ENCODE results near the gene CAPSL.
"Not testable (repeated sequence)": the region's sequence is repeated elsewhere in the genome, so short reads cannot be mapped to it uniquely, and the experiment has no call there.

The CAPSL gene

DNA sequence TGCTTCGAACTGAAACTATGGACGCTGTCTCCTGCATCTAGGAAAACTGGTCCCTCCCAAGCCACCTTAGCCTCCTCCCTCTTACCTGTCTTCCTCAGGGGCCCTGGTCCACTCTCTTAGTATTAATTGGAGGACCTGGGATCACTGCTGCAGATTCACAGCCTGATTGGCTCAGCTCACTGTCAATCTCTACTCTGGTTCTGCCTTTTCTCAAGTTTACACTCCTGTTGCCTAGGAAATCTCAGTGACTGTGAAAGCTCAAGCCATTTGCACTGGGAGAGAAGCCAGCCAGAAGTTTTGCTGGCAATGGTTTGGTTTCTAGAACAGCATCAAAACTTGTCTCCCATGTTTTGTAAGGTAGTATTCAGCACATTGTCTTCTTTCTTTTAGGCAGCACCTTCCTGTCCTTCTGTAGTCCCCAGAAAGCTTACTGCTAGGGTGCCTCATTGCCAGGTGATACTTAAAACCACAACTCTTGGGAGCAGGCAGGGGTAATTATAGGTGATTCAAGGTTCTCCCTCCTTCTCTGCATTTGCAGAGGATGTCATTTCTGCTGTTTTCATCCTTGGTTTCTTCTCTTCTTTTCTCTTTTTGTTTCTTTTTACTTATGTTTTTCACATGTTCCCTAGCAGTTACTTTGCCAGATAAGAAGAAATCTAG, at the start of gene CAPSL:
Gene CAPSL (minus strand): TSS at position 55 of the 660 bp plus-strand sequence. CDS start 17,502 bp downstream, outside the sequence.
- Histone ChIP-seq H3K4me3 (no peak within 1 kb of the TSS), H3K27ac (no peak within 1 kb of the TSS)

DNA sequence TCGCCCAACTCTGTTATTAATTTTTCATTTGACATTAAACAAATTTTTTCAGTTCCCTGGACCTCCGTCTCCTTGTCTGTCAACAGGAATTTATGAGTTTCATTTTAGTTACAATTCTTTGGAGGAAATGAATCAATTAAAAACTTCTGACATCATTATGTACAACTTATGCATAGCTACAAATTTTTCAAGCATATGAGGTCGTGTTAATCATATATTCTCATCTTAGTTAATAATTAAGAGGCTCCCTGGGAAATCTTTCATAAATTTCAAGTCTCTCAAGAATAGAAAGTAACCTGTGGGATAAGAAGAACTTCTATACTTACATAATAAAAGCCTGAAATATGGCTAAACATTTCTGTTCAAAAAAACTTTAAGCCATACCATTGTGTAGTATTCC, 49.4 kb upstream of the CAPSL start:
- Histone ChIP-seq H3K27ac (no peak overlapping the region), H3K4me3 (no peak overlapping the region)

DNA sequence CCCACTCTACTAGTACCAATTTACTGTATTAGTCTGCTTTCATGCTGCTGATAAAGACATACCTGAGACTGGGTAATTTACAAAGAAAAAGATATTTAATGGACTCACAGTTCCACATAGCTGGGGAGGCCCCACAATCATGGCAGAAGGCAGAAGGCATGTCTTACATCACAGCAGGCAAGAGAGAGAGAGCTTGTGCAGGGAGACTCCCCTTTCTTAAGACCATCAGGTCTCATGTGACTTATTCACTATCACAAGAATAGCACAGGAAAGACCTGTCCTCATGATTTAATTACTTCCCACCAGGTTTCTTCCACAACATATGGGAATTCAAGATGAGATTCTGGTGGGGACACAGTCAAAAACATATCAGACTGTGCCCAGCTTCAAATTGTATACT, 41.3 kb upstream of the CAPSL start:
- no peak overlapping the region for H3K27ac ChIP-seq
- no peak overlapping the region for H3K4me3 ChIP-seq

DNA sequence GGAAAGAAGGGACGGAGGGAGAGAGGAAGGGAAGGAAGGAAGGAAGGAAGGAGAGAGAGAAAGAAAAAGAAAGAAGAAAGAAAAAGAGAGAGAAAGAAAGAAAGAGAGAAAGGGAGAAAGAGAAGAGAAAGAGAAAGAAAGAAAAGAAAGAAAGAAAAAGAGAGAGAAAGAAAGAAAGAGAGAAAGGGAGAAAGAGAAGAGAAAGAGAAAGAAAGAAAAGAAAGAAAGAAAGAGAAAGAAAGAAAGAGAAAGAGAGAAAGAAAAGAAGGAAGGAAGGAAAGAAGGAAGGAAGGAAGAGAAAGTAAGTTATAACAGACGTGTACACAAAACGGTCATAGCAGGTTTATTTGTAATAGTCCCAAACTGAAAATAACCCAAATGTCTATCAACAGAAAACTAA, 38.4 kb upstream of the CAPSL start:
- H3K27ac ChIP-seq, H3K4me3 ChIP-seq: not testable (repeated sequence)

DNA sequence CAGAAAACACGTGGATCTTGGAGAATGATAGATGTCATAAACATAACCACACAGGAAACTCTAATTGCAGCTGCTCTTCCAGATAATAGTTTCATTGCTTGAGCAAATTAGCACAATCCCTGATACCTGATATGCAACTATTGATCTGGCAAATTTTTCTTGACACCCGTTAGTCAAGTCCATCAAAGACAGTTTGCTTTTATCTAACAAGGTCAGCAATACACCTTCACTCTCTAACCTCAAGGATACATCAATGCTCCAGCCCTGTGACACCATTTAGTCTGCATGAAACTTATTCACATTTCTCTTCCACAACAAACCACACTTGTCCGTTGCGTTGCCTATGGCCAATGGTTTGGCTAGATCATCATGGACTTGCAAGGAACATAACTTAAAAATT, 36.1 kb upstream of the CAPSL start:
- H3K27ac ChIP-seq = no peak overlapping the region
- H3K4me3 ChIP-seq = no peak overlapping the region

DNA sequence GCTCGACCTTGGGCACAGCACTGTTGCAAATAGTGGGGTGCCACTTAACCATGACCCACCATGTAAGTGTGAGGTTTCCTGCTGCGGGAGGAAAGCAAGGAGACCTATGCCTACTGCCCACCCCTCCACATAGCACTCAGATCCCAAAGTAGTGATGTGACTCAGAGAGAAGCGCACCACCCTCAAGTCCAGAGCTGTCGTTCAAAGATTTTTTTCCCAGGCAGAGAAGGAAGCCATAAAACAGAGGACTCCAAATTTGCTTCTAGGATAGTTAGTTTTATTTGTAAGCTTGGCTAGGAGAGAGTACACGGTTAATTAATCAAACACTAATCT, 33.4 kb upstream of the CAPSL start:
- Histone ChIP-seq H3K27ac (no peak overlapping the region), H3K4me3 (no peak overlapping the region)

DNA sequence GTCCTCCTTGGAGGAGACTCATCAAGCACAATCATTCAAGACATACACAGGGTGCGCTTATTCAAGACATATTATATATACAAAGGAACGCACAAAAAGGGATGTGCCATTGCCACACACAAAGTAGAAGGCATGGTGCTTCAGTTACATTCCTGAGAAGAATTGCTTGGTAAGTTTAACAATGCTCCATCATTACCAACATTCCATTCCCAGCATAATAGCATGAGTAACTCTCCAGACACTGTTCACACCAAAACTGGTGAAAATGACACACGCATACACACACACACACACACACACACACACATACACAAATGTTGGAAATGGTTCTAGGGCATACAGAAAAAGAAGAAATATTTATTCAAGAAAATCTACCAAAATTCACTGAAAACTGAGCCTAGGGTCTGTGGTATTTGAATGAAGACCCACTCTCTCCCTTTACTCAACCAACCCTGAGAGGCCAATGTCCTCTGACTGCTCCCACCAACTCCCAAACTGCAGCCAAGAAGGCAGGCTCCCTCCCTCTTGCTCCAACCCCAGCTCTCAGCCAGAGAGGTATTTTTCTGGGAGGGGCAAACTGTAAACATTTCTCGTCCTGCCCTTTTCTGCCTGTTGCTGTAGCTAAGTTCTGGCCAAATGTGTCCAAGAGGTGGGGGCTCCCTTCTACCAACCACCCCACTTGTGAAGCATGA, 32.9 kb upstream of the CAPSL start:
- Histone ChIP-seq H3K4me3 (no peak overlapping the region), H3K27ac (no peak overlapping the region)

DNA sequence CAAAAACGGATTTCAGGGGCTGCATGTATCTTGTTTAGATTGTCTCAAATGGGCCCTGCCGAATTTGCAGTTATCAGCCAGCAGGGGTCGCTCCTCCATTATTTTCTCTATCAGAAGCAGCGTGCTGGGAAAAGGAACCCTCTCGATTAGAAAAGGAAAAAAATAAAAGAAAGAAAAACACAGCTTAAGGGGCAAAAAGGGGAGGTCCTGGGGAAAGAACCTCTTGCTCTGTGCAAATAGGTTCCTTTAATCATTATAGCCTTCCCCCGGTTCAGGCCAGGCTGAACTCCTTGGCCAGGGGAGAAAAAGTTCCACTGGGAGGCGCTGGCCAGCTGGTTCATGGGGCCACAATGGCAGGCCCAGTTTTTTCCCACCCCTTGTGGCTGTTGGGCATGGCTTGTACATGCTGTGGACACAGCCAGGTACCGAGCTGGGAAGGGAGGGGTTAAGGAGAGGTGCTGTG, 25.0 kb upstream of the CAPSL start:
- Histone ChIP-seq H3K4me3 (no peak overlapping the region), H3K27ac (no peak overlapping the region)

DNA sequence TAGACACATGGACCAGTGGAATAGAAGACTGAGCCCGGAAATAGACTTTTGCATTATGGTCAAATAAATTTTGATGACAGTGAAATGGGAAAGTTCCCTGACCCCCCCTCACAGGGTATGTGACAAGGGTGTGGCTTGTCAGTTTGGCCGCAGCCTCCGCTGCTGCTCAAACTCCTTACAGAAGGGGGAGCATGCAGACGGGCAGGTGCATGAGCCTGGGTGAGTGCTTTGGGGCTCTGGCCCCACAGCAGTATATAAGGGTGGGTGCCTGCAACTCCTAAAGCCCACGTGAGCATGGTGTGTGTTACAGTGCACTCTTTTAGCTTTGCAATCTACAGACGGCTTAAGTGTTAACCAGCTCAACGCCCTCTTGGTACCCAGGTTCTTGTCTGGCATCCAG, 21.9 kb upstream of the CAPSL start:
- H3K27ac ChIP-seq = no peak overlapping the region
- H3K4me3 ChIP-seq = no peak overlapping the region

DNA sequence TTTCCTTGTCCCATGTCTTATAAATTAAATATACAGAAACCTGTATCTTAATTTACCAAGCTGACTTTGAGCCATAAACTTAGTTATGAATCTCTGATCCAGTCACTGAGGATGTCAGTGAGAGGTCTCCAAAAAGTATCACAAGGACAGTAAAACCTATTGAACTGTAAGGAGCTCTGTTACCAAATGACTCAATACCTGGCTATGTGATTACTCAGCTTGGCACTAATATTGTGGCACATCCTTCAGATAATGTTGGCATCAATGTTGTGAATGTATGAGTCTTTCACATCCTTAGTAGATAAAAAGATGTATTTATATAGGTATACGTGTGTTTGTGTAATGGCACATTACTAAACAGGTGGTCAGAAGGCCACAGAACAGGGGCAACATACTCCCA, 18.0 kb upstream of the CAPSL start:
- Histone ChIP-seq H3K4me3 (no peak overlapping the region), H3K27ac (no peak overlapping the region)

DNA sequence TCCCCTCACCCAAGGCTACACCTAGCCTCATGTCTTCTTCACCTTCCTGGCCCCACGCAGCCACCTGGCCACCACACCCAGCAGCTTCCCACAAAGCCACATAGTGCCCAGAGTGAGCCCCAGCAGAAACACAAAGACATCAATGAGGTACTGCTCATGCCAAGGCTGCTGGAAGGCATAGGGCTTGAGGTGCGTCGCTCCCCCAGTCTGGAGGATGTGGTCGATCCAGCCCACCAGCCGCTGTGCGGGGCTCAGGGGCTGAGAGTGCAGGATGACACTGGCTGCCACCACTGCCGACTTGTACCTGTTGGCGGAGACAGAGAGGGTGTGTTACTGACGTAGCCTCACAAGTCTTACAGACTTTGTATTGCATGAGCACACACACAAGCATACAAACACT, 15.8 kb upstream of the CAPSL start:
- Histone ChIP-seq H3K4me3 (no peak overlapping the region), H3K27ac (no peak overlapping the region)

DNA sequence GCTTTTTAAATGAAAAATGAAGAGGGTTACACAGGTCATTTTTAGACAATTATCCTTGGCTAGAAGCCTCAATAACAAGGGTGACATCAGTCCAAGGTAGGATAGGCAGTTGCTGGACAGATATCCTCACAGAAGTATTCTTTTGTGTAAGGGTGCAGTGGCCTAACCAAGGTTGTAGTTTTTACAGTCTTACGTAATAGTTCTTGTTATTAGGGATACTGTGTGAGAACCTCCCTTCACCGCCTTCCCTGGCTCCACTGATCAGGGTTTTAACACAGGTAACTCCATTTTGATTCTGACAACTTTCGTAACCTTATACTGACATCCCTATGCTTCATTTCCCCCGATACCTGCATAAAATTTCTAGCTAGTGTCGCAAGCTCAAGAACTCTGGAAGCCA, 8.7 kb upstream of the CAPSL start:
- no peak overlapping the region for H3K27ac ChIP-seq
- H3K4me3 ChIP-seq = no peak overlapping the region

DNA sequence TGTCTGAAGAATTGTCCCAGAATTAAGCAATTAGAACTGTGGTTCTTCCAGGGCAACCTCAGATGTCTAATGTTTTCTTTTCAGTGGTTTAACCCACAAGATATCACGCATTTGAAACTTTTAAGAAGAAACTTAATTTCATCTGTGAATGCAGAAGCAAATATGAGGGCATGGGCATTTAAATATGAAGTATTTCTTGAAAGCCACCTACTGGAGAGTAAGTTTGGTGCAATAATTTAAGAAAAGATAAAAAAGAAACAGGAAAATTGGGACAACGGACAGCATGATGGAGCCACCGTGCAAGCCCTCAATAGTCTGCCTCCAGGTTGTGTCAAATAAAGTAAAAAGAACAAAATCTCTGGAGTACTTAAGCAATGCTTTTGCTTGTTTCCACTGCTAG, 1.2 kb upstream of the CAPSL start:
- Histone ChIP-seq H3K27ac (no peak overlapping the region), H3K4me3 (no peak overlapping the region)

DNA sequence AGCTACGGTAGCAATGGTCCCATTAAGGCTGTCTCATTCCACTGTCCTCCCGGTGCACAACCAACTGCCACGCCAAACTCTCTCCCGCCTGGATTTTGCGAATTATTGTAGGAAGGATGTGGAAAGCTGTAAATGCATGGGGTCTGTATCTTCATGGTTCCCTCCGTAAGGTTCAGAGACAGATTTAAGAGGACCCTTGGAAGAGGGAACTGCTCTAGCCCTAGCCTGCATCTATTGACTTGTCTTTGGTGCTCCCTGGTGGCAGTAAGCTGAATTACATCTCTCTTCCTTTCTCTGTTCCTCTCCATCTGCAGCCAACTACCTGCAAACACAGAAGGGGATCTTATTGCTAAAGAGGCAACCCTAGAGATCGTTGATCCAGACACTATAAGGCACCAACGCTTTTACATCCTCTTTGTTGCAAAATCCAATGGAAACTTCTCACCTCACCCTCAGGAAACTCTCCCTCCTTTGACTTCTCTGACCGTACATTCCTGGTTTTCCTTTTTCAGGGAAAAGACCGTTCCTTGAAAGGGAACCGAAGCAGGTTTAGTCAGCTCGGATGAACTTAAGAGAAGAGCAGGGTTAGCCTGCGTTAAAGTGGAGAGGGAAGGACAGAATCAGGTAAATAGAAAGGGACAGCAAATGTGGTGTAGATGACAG, 11.9 kb downstream of the CAPSL start:
- Histone ChIP-seq H3K4me3 (no peak overlapping the region), H3K27ac (no peak overlapping the region)

DNA sequence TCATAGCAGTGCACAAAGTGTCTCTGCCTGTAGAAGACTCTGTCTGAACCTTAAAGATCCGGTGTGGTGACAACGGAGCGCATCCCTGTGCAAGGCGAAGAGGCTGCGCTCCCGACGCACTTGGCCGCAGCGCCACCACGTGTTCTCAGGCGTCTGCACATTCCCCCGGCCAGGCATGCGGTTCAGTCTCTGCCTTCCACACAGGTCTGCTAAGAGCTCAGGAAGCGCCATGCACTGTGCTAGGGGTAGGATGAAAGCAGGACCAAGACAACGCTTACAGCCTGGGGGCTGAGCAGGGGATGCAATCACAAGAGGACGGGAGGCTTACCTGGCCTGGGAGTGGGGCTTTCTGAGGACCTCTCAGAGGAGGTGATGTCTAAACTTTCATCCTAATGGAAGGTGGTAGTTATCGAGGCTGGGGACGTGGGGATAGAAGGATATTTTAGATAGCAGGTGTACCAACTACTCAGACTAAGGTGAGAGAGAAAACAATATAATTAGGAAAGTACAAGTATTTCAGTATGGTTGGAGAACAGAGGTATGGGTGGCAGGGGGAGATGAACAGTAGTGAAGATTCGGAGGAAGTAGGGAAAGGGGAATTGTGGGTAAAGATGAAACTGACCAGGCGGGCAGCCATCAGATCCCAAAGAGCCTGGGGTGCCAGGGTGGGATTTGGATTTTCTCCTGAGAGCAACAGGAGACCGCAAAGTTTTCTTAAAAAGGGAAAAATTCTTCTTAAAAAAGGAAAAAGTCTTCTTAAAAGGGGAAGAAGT, 13.3 kb downstream of the CAPSL start:
- H3K27ac ChIP-seq = peak overlapping the region in 2 of 21 experiments; percentile 3 to 11

DNA sequence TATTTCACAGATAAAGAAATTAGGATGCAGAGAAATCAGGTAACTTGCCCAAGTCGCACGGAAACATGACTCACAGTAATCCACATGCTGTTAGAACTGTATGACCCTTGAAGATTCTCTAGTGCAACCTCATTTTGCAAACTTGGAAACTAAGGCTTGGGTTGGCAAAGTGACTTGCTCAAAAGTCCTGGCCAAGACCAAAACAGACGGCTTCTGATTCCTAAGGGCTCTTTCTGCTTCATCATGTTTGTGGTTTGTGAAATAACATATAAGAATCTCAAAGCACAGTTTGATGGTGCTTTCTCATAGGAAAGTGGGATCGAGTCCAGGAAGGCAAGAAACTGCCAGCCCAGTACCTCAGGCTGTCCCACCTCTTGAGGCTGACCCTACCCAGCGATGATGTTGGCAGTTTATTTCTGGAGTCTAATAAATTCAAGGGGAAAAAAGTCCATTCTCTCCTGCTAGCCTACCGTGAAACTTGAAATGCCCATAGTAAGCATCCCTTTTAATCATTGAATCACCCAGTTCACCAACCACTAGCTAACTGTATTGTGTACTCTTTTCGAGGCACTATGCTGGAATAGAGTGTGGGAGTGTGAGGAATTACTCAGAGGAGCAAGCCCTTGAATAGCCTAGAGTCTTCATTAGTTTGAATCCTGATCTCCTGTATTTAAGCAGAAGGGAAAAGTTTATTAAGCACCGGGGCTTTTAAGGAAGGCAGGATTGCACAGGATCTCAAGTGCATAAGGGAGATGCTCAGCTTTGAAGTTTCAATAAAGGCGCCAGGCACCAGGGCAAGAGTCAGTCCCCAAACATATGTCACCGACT, 14.1 kb downstream of the CAPSL start:
- H3K27ac ChIP-seq = peak overlapping the region in 2 of 21 experiments; percentile 3 to 11
- no peak overlapping the region for H3K4me3 ChIP-seq

More for the DNA sequence above, 13.3 kb downstream of the CAPSL start:
- H3K4me3 ChIP-seq = no peak overlapping the region

DNA sequence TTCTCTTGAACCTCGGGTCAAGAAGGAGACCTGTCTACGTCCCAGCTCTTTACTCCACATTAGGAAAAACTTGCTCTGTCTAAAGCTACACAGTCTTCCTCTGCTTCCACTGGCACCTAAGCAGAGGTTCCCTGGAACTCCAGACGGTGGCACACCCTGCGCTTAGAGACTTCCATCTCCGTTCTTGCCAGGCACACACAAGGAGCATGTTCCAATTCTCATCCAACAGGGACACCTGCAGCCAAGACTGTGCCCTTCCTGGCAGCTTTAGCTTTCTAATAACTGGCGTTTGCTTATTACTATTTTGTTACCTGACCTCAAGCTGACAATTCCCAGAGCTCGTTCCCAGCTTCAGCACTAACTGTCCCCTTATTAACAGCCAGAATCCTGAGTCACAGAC, 16.0 kb downstream of the CAPSL start:
- Histone ChIP-seq H3K4me3 (no peak overlapping the region), H3K27ac (no peak overlapping the region)

DNA sequence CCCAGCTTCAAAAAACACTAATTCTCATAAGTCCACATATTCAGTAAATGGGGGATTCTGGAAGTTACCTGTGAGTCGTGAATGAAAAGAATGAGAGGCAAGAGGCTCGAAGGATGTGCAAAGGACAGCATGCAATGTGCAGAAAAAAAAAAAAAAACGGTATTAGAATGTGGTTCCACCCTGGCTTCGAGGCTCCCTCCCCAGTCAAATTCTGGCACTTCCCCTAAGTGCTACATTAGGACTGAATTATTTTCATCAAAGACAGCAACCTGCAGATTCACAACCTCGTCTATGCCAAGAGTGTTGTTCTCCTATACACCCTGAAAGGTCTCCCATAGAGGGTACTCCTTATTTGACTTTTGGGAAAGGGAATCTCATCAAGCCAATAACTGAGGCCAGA, 16.5 kb downstream of the CAPSL start:
- H3K4me3 ChIP-seq = no peak overlapping the region

DNA sequence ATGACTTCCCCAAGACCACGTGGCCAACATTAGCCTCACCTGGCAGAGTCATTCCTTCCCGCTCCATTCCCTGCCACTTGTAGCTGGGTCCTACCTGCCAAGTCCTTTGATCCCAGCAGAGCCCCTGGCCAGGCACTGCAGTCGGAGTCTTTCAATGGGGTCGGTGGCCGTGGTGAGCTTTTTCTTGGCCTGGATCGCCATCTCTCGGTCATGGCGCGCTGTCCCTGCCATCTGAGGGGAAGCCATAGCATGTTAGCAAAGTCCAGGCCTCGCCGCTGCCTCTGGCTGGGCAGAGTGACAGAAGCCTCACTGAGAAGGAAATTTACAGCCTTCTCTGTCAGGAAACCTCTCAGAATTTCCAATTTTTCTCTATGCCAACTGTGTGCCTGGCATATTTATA, 17.5 kb downstream of the CAPSL start:
- Histone ChIP-seq H3K4me3 (no peak overlapping the region), H3K27ac (no peak overlapping the region)

More for the DNA sequence above, 16.5 kb downstream of the CAPSL start:
- H3K27ac ChIP-seq = no peak overlapping the region

DNA sequence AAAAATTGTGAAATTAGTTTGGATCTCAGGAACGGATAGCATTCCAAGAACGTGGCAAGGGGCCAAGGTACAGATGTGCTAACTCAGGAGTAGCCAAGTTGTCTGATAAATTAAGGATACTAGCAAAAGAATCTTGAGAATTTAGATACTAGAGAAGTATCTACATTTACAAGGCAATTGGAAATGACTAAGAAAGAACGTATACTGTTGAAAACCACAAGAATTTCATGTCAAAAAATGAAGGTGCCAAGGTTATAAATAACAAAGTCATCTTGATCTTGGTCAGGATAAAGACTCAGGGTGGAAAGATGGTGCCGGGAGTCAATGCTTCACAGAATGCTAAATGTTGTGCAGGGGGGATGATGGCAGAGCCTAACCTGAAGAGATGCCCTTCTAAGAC, 19.2 kb downstream of the CAPSL start:
- no peak overlapping the region for H3K27ac ChIP-seq
- no peak overlapping the region for H3K4me3 ChIP-seq

Data from skin epidermis (tissue), 12 donors.